CD14-positive monocyte (primary cell): Measurements from ENCODE around the gene ZBTB43. TPM values are rescaled to one million over a fixed set of nuclear protein-coding genes. Genes with fewer than 3 reads are reported as not detected.

Source experiments
- DNase-seq, 3 donors: peaks; one replicate each; pipeline ENCODE4 v3.0.0-alpha.2; 2011 to 2022
- H2AFZ ChIP-seq: 2 replicates; pipeline ENCODE4 v1.6.0; 2012; ENCODE audit warnings: mild to moderate bottlenecking, low read depth, low read length, inconsistent platforms; ENCODE audit not compliant: insufficient read depth, poor library complexity, severe bottlenecking
- H3K27ac ChIP-seq, 2 donors: 1 replicate in 1 of 2; 2 replicates in 1 of 2; pipeline ENCODE4 v1.5.1; 2012 to 2013; ENCODE audit warnings: low read length in 2 of 2, control low read depth in 1 of 2, inconsistent platforms in 1 of 2, low read depth in 1 of 2, mild to moderate bottlenecking in 1 of 2
- H3K27me3 ChIP-seq, 2 donors: one replicate each; pipeline versions ENCODE4 v1.6.0 to v1.6.1; 2011 to 2013; ENCODE audit warnings: low read length in 2 of 2; ENCODE audit not compliant: control insufficient read depth in 2 of 2, insufficient read depth in 2 of 2
- H3K36me3 ChIP-seq, 2 donors: replicated peaks in 1 of 2; 1 replicate in 1 of 2; 2 replicates in 1 of 2; pipeline versions ENCODE4 v1.5.1 to v1.6.1; 2012 to 2013; ENCODE audit warnings: low read length in 2 of 2, control low read depth in 1 of 2, inconsistent platforms in 1 of 2, mild to moderate bottlenecking in 1 of 2; ENCODE audit not compliant: insufficient read depth in 2 of 2, control insufficient read depth in 1 of 2
- H3K4me1 ChIP-seq, 2 donors: 1 replicate in 1 of 2; 2 replicates in 1 of 2; pipeline versions ENCODE4 v1.5.1 to v1.6.1; 2012 to 2013; ENCODE audit warnings: low read length in 2 of 2, control low read depth in 1 of 2, inconsistent platforms in 1 of 2, mild to moderate bottlenecking in 1 of 2, moderate library complexity in 1 of 2; ENCODE audit not compliant: insufficient read depth in 2 of 2, control insufficient read depth in 1 of 2
- H3K4me2 ChIP-seq: replicated peaks from 2 replicates; pipeline ENCODE3; 2012; ENCODE audit warnings: low read length, moderate library complexity, mild to moderate bottlenecking; ENCODE audit not compliant: poor library complexity, severe bottlenecking; ENCODE audit errors: extremely low read depth
- H3K4me3 ChIP-seq, 3 experiments: fragments of 200-600 bp in 1 of 3; sonication (generic) in 1 of 3; replicated peaks in 1 of 3; 1 replicate in 2 of 3; 2 replicates in 1 of 3; pipeline ENCODE4 v1.5.1; 2011 to 2013; ENCODE audit warnings: low read length in 3 of 3, mild to moderate bottlenecking in 3 of 3, control low read depth in 2 of 3, low read depth in 2 of 3, inconsistent platforms in 1 of 3, moderate library complexity in 1 of 3
- H3K79me2 ChIP-seq: 2 replicates; pipeline ENCODE4 v1.6.0; 2012; ENCODE audit warnings: mild to moderate bottlenecking, control low read depth, inconsistent platforms, low read length, moderate library complexity; ENCODE audit not compliant: insufficient read depth
- H3K9ac ChIP-seq: 2 replicates; pipeline ENCODE4 v1.6.0; 2017; ENCODE audit warnings: low read length, mild to moderate bottlenecking; ENCODE audit not compliant: insufficient read depth, poor library complexity, severe bottlenecking
- H3K9me3 ChIP-seq, 2 donors: replicated peaks in 1 of 2; 1 replicate in 1 of 2; 2 replicates in 1 of 2; pipeline versions ENCODE4 v1.5.1 to v1.6.1; 2012 to 2013; ENCODE audit warnings: low read length in 2 of 2, control low read depth in 1 of 2; ENCODE audit not compliant: control insufficient read depth in 1 of 2, insufficient read depth in 1 of 2
- H4K20me1 ChIP-seq: 2 replicates; pipeline ENCODE4 v1.6.0; 2012; ENCODE audit warnings: mild to moderate bottlenecking, low read length, control low read depth, moderate library complexity; ENCODE audit not compliant: insufficient read depth
- H3K27ac Mint-ChIP-seq, 7 donors: one replicate each; pipeline ENCODE4 v1.8.0; 2020; ENCODE audit warnings: mild to moderate bottlenecking in 7 of 7, mixed read lengths in 7 of 7, moderate library complexity in 6 of 7, inconsistent platforms in 2 of 7
- H3K27me3 Mint-ChIP-seq, 3 donors: one replicate each; pipeline ENCODE4 v1.8.0; 2021 to 2022; ENCODE audit warnings: low read depth in 3 of 3, mild to moderate bottlenecking in 3 of 3, mixed read lengths in 3 of 3, moderate library complexity in 3 of 3, inconsistent platforms in 1 of 3
- H3K36me3 Mint-ChIP-seq, 2 donors: one replicate each; pipeline ENCODE4 v1.8.0; 2020; ENCODE audit warnings: mixed read lengths in 2 of 2, inconsistent platforms in 1 of 2, mild to moderate bottlenecking in 1 of 2
- H3K4me1 Mint-ChIP-seq: one replicate; pipeline ENCODE4 v1.8.0; 2020; ENCODE audit warnings: mild to moderate bottlenecking, mixed read lengths
- H3K4me3 Mint-ChIP-seq, 2 donors: one replicate each; pipeline ENCODE4 v1.8.0; 2020; ENCODE audit warnings: mild to moderate bottlenecking in 2 of 2, mixed read lengths in 2 of 2, moderate library complexity in 1 of 2
- H3K9me3 Mint-ChIP-seq, 7 donors: one replicate each; pipeline ENCODE4 v1.8.0; 2020 to 2022; ENCODE audit warnings: mixed read lengths in 7 of 7, mild to moderate bottlenecking in 6 of 7, moderate library complexity in 6 of 7, inconsistent platforms in 2 of 7
- WGBS: methylation state at CpG from one replicate; pipeline ENCODE4 v1.1.5; 2013; ENCODE audit warnings: missing lambda C conversion rate; ENCODE audit not compliant: insufficient coverage; 5-methylcytosine and 5-hydroxymethylcytosine counted together
- intact Hi-C, 2 donors: fragments of 100-400 bp; cut with micrococcal nuclease; formaldehyde crosslinking; loops; one replicate each; pipeline versions ENCODE4 v1.15.0 to v1.15.1; 2023
- polyA plus RNA-seq, 3 donors: library from polyadenylated mRNA; depleted of rRNA in 1 of 3; unstranded in 2 of 3; stranded (reverse) in 1 of 3; fragments of 300-500 nt in 2 of 3; fragments of >200 nt in 1 of 3; fragmentation: Illumina TruSeq in 2 of 3; gene quantifications; 1 replicate in 2 of 3; 2 replicates in 1 of 3; pipeline ENCODE4 v1.2.3, GENCODE V29; 2012 to 2021
- TF ChIP-seq, protein P1 (sequence below): fragments of 200-600 bp; IDR thresholded peaks from one replicate; pipeline ENCODE4 v1.8.0; 2022; ENCODE audit warnings: antibody characterized with exemption, mild to moderate bottlenecking

Gene ZBTB43
- polyA plus RNA-seq, 3 donors, result 6.1 to 15.9 (median 6.8) TPM

DNA sequence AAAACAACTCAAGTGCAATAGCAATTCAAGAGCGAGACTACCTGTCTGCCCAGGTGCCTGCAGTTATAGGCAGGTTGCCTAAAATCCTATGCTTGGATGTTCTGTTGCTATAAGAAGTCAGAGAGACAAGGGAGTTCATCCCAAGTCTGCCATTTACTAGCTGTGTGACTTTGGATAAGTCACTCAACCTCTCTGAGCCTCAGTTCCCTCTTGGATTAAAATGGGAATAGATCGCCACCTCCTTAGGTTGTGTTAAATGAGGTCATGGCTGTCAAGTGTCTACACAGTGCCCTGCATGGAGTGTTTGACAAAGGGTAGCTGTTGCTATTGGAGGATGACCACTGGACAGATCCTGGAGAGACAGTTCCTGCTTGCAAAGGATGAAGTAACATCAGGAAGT lies 54.3 kb downstream of the ZBTB43 start:
- Histone ChIP-seq H2AFZ (peak overlapping the region; percentile 84), H3K36me3 (peaks cover 2 to 3% of the 10 kb centered on the region in 2 donors), H3K79me2 (peaks cover 39% of the 10 kb centered on the region), H3K27me3 (no peaks in the 10 kb centered on the region), H3K9me3 (no peaks in the 10 kb centered on the region), H3K27ac (no peak overlapping the region), H3K4me3 (peak overlapping the region in 1 of 3 experiments; percentile 80), H4K20me1 (peaks cover 28% of the 10 kb centered on the region), H3K9ac (no peak overlapping the region), H3K4me1 (peaks cover 37 to 39% of the 10 kb centered on the region in 2 donors), H3K4me2 (peak overlapping the region; percentile 82)
- intact Hi-C loops, result no loop called here
- peaks cover 4 to 5% of the 10 kb centered on the region in 2 donors for H3K36me3 Mint-ChIP-seq
- WGBS, result no CpG with 5 or more reads among the region's 2 CpGs
- H3K27ac Mint-ChIP-seq, result no peak overlapping the region
- DNase-seq, result no peak
- H3K27me3 Mint-ChIP-seq, result peaks cover 0 to 1% (median 0%) of the 10 kb centered on the region in 3 donors
- peaks cover 0 to 2% (median 0%) of the 10 kb centered on the region in 7 donors for H3K9me3 Mint-ChIP-seq
- H3K4me3 Mint-ChIP-seq, result peak overlapping the region in 1 of 2 donors; percentile 73
- H3K4me1 Mint-ChIP-seq, result peaks cover 37% of the 10 kb centered on the region
- TF ChIP-seq, protein P1, sequence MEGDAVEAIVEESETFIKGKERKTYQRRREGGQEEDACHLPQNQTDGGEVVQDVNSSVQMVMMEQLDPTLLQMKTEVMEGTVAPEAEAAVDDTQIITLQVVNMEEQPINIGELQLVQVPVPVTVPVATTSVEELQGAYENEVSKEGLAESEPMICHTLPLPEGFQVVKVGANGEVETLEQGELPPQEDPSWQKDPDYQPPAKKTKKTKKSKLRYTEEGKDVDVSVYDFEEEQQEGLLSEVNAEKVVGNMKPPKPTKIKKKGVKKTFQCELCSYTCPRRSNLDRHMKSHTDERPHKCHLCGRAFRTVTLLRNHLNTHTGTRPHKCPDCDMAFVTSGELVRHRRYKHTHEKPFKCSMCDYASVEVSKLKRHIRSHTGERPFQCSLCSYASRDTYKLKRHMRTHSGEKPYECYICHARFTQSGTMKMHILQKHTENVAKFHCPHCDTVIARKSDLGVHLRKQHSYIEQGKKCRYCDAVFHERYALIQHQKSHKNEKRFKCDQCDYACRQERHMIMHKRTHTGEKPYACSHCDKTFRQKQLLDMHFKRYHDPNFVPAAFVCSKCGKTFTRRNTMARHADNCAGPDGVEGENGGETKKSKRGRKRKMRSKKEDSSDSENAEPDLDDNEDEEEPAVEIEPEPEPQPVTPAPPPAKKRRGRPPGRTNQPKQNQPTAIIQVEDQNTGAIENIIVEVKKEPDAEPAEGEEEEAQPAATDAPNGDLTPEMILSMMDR, result no peak

DNA sequence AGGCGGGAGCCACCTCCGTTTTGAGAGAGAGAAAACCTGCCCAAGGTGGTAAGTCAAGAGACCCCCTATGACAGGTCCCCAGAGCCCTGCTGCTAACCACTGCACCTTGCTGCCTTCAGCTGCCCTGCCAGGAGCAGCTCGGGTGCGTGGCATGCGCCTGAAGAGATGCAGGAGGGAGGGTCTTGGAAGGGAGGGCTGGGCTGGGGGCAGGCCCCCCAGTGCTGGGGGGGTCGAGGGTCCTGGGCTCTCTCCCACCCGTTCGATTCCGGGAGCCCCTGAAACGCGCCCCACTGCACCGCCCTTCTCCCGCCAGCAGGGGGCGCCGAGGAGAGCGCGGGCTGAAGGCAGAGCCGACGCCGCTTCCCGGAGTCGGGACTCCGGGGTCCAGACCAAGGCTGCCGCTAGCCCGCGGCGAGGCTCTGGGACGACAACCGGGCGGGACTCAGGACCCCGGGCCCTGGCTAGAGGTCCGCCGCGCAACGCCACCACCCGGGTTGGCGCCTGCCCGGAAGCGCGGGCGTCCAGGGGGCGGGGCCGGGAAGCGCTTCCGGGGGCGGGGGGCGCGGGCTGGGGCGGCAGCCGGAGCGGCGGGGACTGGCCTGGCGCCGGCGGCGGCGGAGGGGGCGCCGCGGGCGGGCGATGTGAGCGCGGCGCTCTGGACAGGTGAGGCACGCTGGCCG lies 55.4 kb downstream of the ZBTB43 start, which contains the start of gene ZBTB34:
ZBTB34 (plus strand) TSS at position 563 of the 680 bp plus-strand sequence. CDS start 18,761 bp downstream, outside the sequence.
- peaks cover 39% of the 10 kb centered on the region for H4K20me1 ChIP-seq
- intact Hi-C loops, result loop anchor here in 1 of 2 donors (5.0 kb wide), 2 partner anchors 53 to 57 kb away; partner anchors contain the start of gene ZBTB43
- Mint-ChIP-seq H3K4me1 (peaks cover 38% of the 10 kb centered on the region), H3K36me3 (peaks cover 14 to 16% of the 10 kb centered on the region in 2 donors), H3K9me3 (peaks cover 0 to 2% (median 0%) of the 10 kb centered on the region in 7 donors), H3K27me3 (peaks cover 0 to 1% (median 0%) of the 10 kb centered on the region in 3 donors), H3K4me3 (peak within 1 kb of the TSS; percentile 89 to 99), H3K27ac (peak within 1 kb of the TSS; percentile 88 to 97 (median 92))
- H3K9ac ChIP-seq, result peak within 1 kb of the TSS; percentile 79
- peak within 1 kb of the TSS; percentile 89 for H3K4me2 ChIP-seq
- no peaks in the 10 kb centered on the region for H3K27me3 ChIP-seq
- H2AFZ ChIP-seq, result peak within 1 kb of the TSS; percentile 84
- TF ChIP-seq, protein P1, result peak; percentile 100
- H3K4me1 ChIP-seq, result peaks cover 37 to 40% of the 10 kb centered on the region in 2 donors
- WGBS, result under 1% methylated on average over 65 of the region's 67 CpGs
- H3K79me2 ChIP-seq, result peaks cover 50% of the 10 kb centered on the region
- H3K27ac ChIP-seq, result peak within 1 kb of the TSS; percentile 46 to 82
- peak; percentile 45 to 57 (median 48) for DNase-seq
- H3K9me3 ChIP-seq, result no peaks in the 10 kb centered on the region
- peaks cover 10 to 14% of the 10 kb centered on the region in 2 donors for H3K36me3 ChIP-seq
- peak within 1 kb of the TSS; percentile 86 to 93 (median 87) for H3K4me3 ChIP-seq
